SK-N-SH (cell line): ENCODE results near the gene ABHD16A. TPM values are rescaled to one million over a fixed set of nuclear protein-coding genes. Genes with fewer than 3 reads are reported as not detected.

Experiments
- CTCF ChIA-PET: fragments of 300-600, 350-600 bp; formaldehyde crosslinking; extraction: SDS; loops from one replicate; lab custom pipeline; 2021; lab: Yijun Ruan, JAX
- POLR2A ChIA-PET: fragments of 350-600 bp; sonication (Branson Sonifier 250); formaldehyde crosslinking; extraction: SDS; loops from one replicate; lab custom pipeline; 2020; ENCODE audit warnings: antibody characterized with exemption, inconsistent platforms; lab: Yijun Ruan, JAX
- DNase-seq: peaks from one replicate; pipeline ENCODE4 v3.0.0; 2012
- H2AFZ ChIP-seq: fragments of 200-600 bp; sonication (generic); 2 replicates; pipeline ENCODE4 v1.8.1; 2016; ENCODE audit warnings: antibody characterized with exemption, mild to moderate bottlenecking, low read depth
- H3F3A ChIP-seq: fragments of 200-600 bp; sonication (generic); replicated peaks from 2 replicates; pipeline ENCODE3; 2016; ENCODE audit warnings: antibody characterized with exemption, mild to moderate bottlenecking; ENCODE audit not compliant: insufficient read depth
- H3K27ac ChIP-seq, 2 experiments: fragments of 200-500 bp in 1 of 2; fragments of 200-600 bp in 1 of 2; sonication (Bioruptor generic) in 1 of 2; sonication (generic), shearing (Covaris generic) in 1 of 2; 2 replicates each; pipeline versions ENCODE4 v1.5.1 to v1.6.1; 2014 to 2016; ENCODE audit warnings: low read depth in 2 of 2, inconsistent platforms in 1 of 2, low read length in 1 of 2, mild to moderate bottlenecking in 1 of 2, mixed read lengths in 1 of 2
- H3K27me3 ChIP-seq: fragments of 200-600 bp; sonication (generic), shearing (Covaris generic); 2 replicates; pipeline ENCODE4 v1.6.1; 2016; ENCODE audit warnings: mixed run types; ENCODE audit not compliant: insufficient read depth
- H3K36me3 ChIP-seq, 2 experiments: fragments of 200-500 bp in 1 of 2; fragments of 200-600 bp in 1 of 2; sonication (Bioruptor generic) in 1 of 2; sonication (generic) in 1 of 2; replicated peaks in 1 of 2; 2 replicates each; pipeline versions ENCODE3 to v1.5.1; 2014 to 2016; ENCODE audit warnings: low read length in 1 of 2, mild to moderate bottlenecking in 1 of 2; ENCODE audit not compliant: insufficient read depth in 2 of 2, control insufficient read depth in 1 of 2
- H3K4me1 ChIP-seq, 2 experiments: fragments of 200-500 bp in 1 of 2; fragments of 200-600 bp in 1 of 2; sonication (Bioruptor generic) in 1 of 2; sonication (generic), shearing (Covaris generic) in 1 of 2; 2 replicates each; pipeline versions ENCODE4 v1.5.1 to v1.6.1; 2014 to 2016; ENCODE audit warnings: low read depth in 1 of 2, low read length in 1 of 2, mixed run types in 1 of 2; ENCODE audit not compliant: insufficient read depth in 2 of 2, control insufficient read depth in 1 of 2
- H3K4me2 ChIP-seq: fragments of 200-600 bp; sonication (generic), shearing (Covaris generic); 2 replicates; pipeline ENCODE4 v1.6.1; 2017; ENCODE audit warnings: mixed run types
- H3K4me3 ChIP-seq, 2 experiments: fragments of 200-500 bp in 1 of 2; fragments of 200-600 bp in 1 of 2; sonication (Bioruptor generic) in 1 of 2; sonication (generic), shearing (Covaris generic) in 1 of 2; 2 replicates each; pipeline versions ENCODE4 v1.5.1 to v1.8.1; 2014 to 2016; ENCODE audit warnings: low read depth in 2 of 2, inconsistent platforms in 1 of 2, low read length in 1 of 2, mild to moderate bottlenecking in 1 of 2, mixed read lengths in 1 of 2, moderate library complexity in 1 of 2
- H3K79me2 ChIP-seq: fragments of 200-600 bp; sonication (generic); 2 replicates; pipeline ENCODE4 v1.8.1; 2017; ENCODE audit warnings: mild to moderate bottlenecking; ENCODE audit not compliant: insufficient read depth
- H3K9ac ChIP-seq: fragments of 200-600 bp; sonication (generic); 2 replicates; pipeline ENCODE4 v1.6.1; 2017; ENCODE audit warnings: mixed run types
- H3K9me2 ChIP-seq: fragments of 200-600 bp; sonication (generic); 2 replicates; pipeline ENCODE4 v1.6.1; 2017; ENCODE audit warnings: mixed run types
- H3K9me3 ChIP-seq: fragments of 200-600 bp; sonication (generic); 2 replicates; pipeline ENCODE4 v1.6.1; 2017; ENCODE audit warnings: mixed run types, mild to moderate bottlenecking, moderate library complexity
- H4K20me1 ChIP-seq: fragments of 200-600 bp; sonication (generic); 2 replicates; pipeline ENCODE4 v1.6.1; 2017; ENCODE audit warnings: mild to moderate bottlenecking, mixed run types; ENCODE audit not compliant: insufficient read depth
- CTCF ChIP-seq: fragments of 200-600 bp; sonication (generic); IDR thresholded peaks from 2 replicates; pipeline ENCODE4 v1.6.1; 2017; ENCODE audit warnings: antibody characterized with exemption, mild to moderate bottlenecking, moderate library complexity
- GABPA ChIP-seq: IDR thresholded peaks from 2 replicates; pipeline ENCODE4 v1.4.0; 2012; ENCODE audit warnings: low read depth, mild to moderate bottlenecking
- MXI1 ChIP-seq: IDR thresholded peaks from 2 replicates; pipeline ENCODE4 v1.6.1; 2012; ENCODE audit warnings: mild to moderate bottlenecking, low read depth, low read length, improper control_type of control experiment
- PBX3 ChIP-seq: IDR thresholded peaks from 2 replicates; pipeline ENCODE4; 2012
- RAD21 ChIP-seq: IDR thresholded peaks from 2 replicates; pipeline ENCODE4 v1.6.1; 2012; ENCODE audit warnings: mild to moderate bottlenecking, low read length
- RCOR1 ChIP-seq: fragments of 150-350 bp; IDR thresholded peaks from 2 replicates; pipeline ENCODE4 v1.6.1; 2017; ENCODE audit warnings: antibody characterized with exemption, low read length
- REST ChIP-seq: IDR thresholded peaks from 2 replicates; pipeline ENCODE4 v1.6.1; 2012; ENCODE audit warnings: mild to moderate bottlenecking, low read depth, low read length, moderate library complexity
- RFX5 ChIP-seq: IDR thresholded peaks from 2 replicates; pipeline ENCODE4 v1.6.1; 2012; ENCODE audit warnings: mild to moderate bottlenecking, improper control_type of control experiment, low read length
- USF1 ChIP-seq: IDR thresholded peaks from 2 replicates; pipeline ENCODE4 v1.4.0; 2012; ENCODE audit warnings: low read depth, borderline replicate concordance
- WGBS: methylation state at CpG from one replicate; pipeline ENCODE4 v1.1.6; 2017; ENCODE audit warnings: low lambda C conversion rate; 5-methylcytosine and 5-hydroxymethylcytosine counted together
- polyA plus RNA-seq, 3 experiments: library from polyadenylated mRNA; depleted of rRNA; stranded (reverse); fragments of >200 nt; gene quantifications; 2 replicates each; pipeline ENCODE4 v1.2.3, GENCODE V29; 2012

The ABHD16A gene
- polyA plus RNA-seq, 1 of the 3 experiments (the other 2 are of a cell fraction), result 49.3 TPM

GRCh38 chr6:31728767-31729514 lies 25.8 kb upstream of the ABHD16A start, which contains the start of gene DDAH2:
Gene DDAH2, minus strand, starts transcription at chr6:31729299. Its CDS starts 138 bp downstream, at chr6:31729161.
- Histone ChIP-seq H4K20me1 (peaks cover 21% of the 10 kb centered on the region), H2AFZ (peak within 1 kb of the TSS; percentile 67), H3K27me3 (no peaks in the 10 kb centered on the region), H3K4me1 (peaks cover 13 to 20% of the 10 kb centered on the region in 2 experiments; a peak in 1 of 4 replicates), H3F3A (peaks cover 44% of the 10 kb centered on the region), H3K27ac (peak within 1 kb of the TSS; percentile 94), H3K9ac (peak within 1 kb of the TSS; percentile 98), H3K36me3 (peaks cover 52 to 55% of the 10 kb centered on the region in 2 experiments), H3K9me2 (no peaks in the 10 kb centered on the region), H3K4me3 (peak within 1 kb of the TSS; percentile 90 to 93), H3K9me3 (no peaks in the 10 kb centered on the region), H3K79me2 (peaks cover 40% of the 10 kb centered on the region), H3K4me2 (peak within 1 kb of the TSS; percentile 98)
- TF ChIP-seq RAD21 (no peak), RFX5 (no peak), CTCF (peak; percentile 80)
- POLR2A ChIA-PET, result interaction anchor here (0.6 to 2.0 kb wide), 10 partner anchors 14 to 182 kb away, joined by 3 to 10 read pairs (median 4); partner anchors contain the start of genes ABHD16A, ATP6V1G2, HSPA1B and LSM2
- no peak for DNase-seq
- 41% methylated on average over 30 of the region's 36 CpGs for WGBS
- CTCF ChIA-PET, result interaction anchor here (0.7 to 7.3 kb wide), 41 partner anchors 8 to 230 kb away, joined by 3 to 45 read pairs (median 4); partner anchors contain the start of genes ABHD16A, EHMT2, GPANK1 and HSPA1B

GRCh38 chr6:31727717-31728671 lies 24.9 kb upstream of the ABHD16A start:
- Histone ChIP-seq H3K27me3 (no peaks in the 10 kb centered on the region), H3K9me2 (no peaks in the 10 kb centered on the region), H3K27ac (no peak overlapping the region), H3K9ac (peak overlapping the region; percentile 98; the same call in 1 of the 2 replicates), H3K4me2 (peak overlapping the region; percentile 98), H3F3A (peaks cover 35% of the 10 kb centered on the region), H3K9me3 (no peaks in the 10 kb centered on the region), H3K36me3 (peaks cover 43 to 46% of the 10 kb centered on the region in 2 experiments), H4K20me1 (peaks cover 12% of the 10 kb centered on the region; the same call in 1 of the 2 replicates), H3K79me2 (peaks cover 30% of the 10 kb centered on the region; the same call in 1 of the 2 replicates), H2AFZ (no peak overlapping the region), H3K4me3 (peak overlapping the region; percentile 90 to 93; a peak in 3 of 4 replicates), H3K4me1 (peaks cover 13 to 14% of the 10 kb centered on the region in 2 experiments; a peak in 1 of 4 replicates)
- ChIA-PET CTCF (interaction anchor here (0.7 to 7.3 kb wide), 12 partner anchors 12 to 135 kb away, joined by 3 to 45 read pairs (median 6); partner anchors contain the start of genes LSM2, MSH5, NEU1 and VARS1), POLR2A (interaction anchor here (0.6 kb wide), 1 partner anchor 81 kb away, joined by 4 read pairs; no protein-coding TSS in a partner anchor)
- DNase-seq, result no peak
- 95% methylated on average over 29 of the region's 41 CpGs for WGBS
- TF ChIP-seq MXI1 (no peak), RFX5 (no peak), PBX3 (no peak), RCOR1 (no peak), USF1 (no peak), GABPA (no peak), REST (no peak), CTCF (no peak)
